ENCODE data around the gene TSPAN9.

TSPAN9 gene

GRCh38 chr12:3251067-3251466 is 173.9 kb downstream of the TSPAN9 start:
- no peak for DNase-seq (ENCODE audit: low read depth)

GRCh38 chr12:3251691-3252090 is 174.5 kb downstream of the TSPAN9 start:
- no peak for DNase-seq (ENCODE audit: low read depth)

GRCh38 chr12:3252450-3252891 is 175.3 kb downstream of the TSPAN9 start:
- DNase-seq (ENCODE audit: low read depth): no peak

GRCh38 chr12:3253682-3254275 is 176.6 kb downstream of the TSPAN9 start:
- DNase-seq (ENCODE audit: low read depth): no peak

GRCh38 chr12:3255057-3255456 is 177.9 kb downstream of the TSPAN9 start:
- no peak for DNase-seq (ENCODE audit: low read depth)

- DNase-seq (ENCODE audit: low read depth): no peak
Observed at GRCh38 chr12:3256103-3256631, 179.0 kb downstream of the TSPAN9 start.

DNA sequence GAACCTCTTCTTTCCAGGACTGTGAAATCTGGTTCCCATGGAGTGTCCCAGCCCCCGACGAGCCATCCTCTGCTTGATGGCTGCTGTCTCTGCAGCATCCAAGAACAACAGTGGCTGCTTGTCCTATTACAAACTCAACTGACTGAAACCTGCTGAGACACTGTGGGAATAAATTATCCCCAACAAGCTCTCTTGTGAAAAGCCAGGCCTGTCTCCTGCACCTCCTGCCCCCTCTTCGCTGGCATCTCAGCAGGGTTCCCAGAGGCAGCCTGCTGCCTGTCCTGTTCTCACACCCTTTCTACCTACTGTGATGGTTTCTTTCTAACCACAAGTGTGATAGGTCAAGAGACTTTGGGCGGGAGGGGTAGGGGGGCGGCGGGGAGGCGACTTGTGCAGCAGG is 180.2 kb downstream of the TSPAN9 start:
- DNase-seq (ENCODE audit: low read depth): no peak

GRCh38 chr12:3259973-3260372 is 182.8 kb downstream of the TSPAN9 start:
- DNase-seq (ENCODE audit: low read depth): no peak

DNA sequence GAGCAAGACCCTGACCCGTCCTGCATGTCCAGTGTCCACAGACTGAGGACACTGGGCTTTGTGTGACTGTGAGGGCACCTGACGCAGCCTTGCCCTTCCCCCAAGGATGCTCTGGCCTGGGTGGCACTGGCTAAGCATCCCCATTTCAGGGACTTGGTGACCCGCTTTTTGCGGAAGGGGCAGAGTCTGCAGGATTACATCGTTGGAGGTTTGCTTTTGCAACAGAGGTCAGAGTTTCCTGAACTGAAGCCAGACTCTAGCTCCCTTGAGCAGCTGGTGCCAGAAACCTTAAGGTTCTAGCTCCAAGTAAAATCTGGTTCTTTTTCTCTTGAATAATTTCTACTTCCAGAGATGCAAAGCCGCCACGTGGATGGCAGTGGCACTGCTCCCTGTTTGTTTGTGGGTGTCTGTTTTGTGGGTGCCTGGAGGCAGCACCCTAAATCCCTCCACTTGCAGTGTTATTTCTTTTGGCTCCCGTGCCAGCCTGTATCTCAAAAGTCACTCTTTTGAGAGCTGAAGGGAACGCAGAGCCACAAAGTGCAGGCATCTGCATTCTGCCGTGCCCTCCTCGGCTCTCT is 184.7 kb downstream of the TSPAN9 start:
- DNase-seq (ENCODE audit: low read depth): no peak

- no peak for DNase-seq (ENCODE audit: low read depth)
Observed at GRCh38 chr12:3262470-3262869, 185.3 kb downstream of the TSPAN9 start.

- DNase-seq (ENCODE audit: low read depth): no peak
Observed at GRCh38 chr12:3263282-3263681, 186.1 kb downstream of the TSPAN9 start.

GRCh38 chr12:3263939-3264922 is 187.1 kb downstream of the TSPAN9 start:
- no peak for DNase-seq (ENCODE audit: low read depth)

DNA sequence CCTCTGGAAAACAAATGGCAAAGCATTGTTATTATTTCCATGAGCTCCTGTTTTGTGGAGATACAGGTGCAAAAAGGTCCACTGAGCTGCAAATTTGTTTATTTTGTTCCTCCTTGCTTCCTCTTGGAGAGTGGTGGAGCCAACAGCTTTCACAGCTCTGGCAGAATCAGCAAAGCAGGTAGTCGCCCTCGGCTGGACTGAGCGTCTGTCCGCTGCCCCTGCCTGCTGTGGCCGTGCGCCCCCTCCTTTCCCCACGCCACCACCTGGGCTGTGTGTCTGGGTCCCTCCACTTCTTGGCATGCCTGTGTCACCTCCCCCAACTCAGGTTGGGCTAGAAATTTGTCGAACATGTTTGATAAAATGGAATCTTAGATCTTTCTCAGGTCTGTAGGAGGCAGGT is 188.2 kb downstream of the TSPAN9 start:
- DNase-seq (ENCODE audit: low read depth): no peak

DNA sequence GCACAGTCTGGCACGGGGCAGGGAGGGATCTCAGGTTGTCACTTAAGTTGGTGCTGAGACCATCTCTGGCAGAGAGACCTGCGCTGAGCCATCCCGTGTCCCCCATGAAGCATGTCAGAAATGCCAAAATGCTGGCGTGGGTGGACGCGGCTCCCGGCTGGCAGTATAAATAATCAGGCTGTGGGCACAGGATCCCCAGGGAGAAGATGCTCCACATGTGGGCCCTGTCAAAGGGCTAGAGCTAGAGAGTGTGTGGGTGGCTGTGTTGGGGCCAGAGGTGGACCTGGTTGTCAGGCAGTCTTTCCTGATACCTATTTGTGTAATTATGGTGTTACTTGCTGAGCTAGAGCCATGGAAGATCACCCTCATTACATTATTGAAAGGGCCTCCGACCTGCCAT is 189.5 kb downstream of the TSPAN9 start:
- DNase-seq (ENCODE audit: low read depth): no peak

DNA sequence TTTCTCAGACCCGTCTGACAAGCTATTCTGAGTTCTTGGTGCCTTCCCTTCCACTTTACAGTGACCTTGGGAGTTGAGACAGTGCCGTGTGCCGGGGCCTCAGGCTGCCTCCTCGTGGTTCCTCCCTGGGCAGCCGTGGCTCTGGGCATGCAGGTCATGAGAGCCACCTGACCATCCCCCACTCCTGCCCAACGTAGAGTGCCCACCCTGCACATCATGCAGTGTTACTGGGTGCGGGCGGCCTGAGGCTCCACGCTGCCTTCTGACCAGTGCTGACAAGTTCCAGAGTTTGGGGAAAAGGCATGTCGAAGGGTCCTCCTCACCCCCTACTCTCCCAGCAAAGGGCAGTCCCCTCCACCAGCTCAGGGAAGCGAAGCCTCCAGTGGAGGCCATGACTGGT is 190.5 kb downstream of the TSPAN9 start:
- no peak for DNase-seq (ENCODE audit: low read depth)

- no peak for DNase-seq (ENCODE audit: low read depth)
Observed at GRCh38 chr12:3269594-3269993, 192.4 kb downstream of the TSPAN9 start.

DNA sequence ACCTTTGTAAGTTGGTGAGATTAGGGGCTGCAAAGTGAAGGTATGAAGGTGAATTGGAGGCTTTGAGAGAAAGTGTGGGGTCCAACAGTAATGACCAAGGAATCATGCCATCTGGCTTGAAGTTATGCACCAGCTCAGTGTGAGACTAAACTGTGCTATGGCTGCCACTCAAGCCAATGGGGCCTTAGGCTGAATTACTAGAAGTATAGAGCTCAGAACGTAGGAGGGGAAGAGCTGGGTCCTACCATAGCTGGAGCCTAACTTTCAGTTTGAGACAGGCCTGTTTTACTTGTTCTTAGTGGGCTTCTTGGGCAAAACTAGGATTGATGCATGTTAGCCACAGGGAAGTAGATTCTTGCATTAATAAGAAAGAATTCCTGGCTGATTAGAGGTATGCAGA is 194.0 kb downstream of the TSPAN9 start:
- no peak for DNase-seq (ENCODE audit: low read depth)

DNA sequence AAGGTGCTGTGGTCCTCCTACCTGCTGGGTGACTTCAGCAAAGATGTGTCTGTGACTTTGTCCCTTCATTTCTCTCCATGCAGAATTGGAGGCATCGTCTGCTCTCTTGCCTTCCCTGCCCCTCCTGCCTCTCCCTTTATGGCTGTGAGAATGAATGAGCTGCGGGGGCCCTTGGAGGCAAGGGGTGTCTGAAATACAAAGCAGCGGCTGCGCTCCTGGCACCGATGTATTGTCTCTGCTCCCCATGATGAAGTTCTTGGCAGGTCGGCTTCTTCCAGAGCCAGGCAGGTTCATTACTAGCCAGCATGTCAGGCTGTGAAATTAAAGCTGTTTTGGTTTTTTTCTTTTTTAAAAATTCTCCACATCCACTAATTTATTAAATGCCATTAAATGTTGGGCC is 194.5 kb downstream of the TSPAN9 start:
- DNase-seq (ENCODE audit: low read depth): no peak

DNA sequence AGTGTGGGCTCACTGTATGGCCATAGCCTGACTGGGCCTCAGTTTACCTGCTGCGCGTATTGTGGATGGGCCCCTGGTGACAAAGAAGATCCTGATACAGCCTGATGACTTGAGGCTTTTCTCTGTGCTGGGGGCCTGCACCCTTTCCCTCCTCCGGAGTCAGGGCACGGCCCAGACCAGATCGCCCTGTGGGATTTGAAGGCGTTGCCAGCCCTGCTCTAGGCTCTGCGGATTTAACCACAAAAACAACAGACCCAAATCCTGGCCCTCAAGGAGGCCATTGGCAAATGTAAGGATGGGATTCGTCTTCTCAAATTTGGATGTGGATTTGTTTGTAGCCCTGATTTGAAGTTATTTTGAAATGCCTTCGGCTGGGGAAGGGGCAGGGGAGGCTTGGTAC is 195.8 kb downstream of the TSPAN9 start:
- DNase-seq (ENCODE audit: low read depth): no peak

- no peak for DNase-seq (ENCODE audit: low read depth)
Observed at GRCh38 chr12:3273409-3273853, 196.3 kb downstream of the TSPAN9 start.

DNA sequence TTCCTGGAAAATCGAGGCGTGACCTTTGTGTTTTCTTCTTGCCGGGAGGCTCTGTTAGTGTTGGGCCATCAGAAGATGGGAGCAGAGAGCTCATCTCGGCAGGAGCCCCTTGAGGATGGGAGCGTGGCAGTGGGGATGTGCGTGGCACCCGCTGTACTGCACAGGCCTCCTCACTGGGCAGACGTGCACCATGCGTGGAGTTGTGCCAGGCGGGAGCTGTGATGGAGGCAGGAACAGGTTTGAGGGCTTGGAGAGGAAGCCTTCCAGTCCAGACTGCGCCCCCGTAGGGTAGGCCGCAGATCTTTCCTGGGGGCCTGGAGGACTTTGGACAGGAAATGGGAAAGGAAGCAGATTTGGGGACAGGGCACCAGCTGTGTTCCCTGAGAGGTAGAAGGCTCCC is 197.5 kb downstream of the TSPAN9 start:
- DNase-seq (ENCODE audit: low read depth): no peak

DNA sequence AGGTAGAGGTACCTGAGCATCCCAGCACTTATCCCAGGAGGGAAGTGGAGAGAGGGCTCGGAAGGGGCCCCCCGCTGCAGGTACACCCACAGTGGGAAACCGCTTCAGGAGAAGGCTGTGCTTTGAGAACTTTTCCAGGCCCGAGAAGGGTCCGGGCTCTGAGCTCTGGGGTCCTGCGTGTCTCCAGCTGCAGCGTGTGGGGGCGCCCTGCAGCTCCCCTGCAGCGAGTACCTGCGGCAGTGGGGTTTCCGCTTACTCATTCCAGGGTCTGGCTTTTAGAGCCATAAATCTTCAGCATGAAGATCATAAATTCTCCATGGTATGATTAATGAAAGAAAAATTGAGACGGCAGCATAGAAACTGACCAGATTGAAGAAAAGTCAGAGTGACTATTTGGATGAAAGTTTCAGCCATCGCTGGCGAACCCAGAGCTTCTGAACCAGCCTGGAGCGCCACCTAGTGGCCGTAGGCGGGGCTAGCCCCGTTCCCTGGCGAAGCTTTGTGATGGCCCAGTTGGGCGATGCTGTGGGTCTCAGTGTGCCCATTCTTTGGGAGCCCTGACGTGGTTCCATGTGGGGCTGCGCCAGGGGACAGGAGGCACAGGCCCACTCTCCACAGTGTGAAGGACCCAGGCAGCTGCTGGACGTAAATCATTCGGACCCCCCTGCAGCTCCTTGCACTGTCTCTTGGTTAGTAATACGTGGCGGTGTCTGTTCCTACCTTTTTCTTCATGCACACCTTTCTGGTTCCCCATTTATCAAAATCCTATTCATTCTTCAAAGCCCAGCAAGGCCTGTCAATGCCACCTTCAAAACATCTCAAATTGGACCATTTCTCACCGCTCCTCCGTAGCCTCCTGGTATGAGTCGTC is 198.2 kb downstream of the TSPAN9 start:
- peak; percentile 59 for DNase-seq (ENCODE audit: low read depth)
